Measurements from ENCODE around the gene KIFC1. TPM values are rescaled to one million over a fixed set of nuclear protein-coding genes. Genes with fewer than 3 reads are reported as not detected.
A peak's percentile ranks its signal among the peaks of the same experiment; 100 is the strongest.

The KIFC1 gene
- total RNA-seq, 1 experiment from 2014 or later = 73.8 TPM

DNA sequence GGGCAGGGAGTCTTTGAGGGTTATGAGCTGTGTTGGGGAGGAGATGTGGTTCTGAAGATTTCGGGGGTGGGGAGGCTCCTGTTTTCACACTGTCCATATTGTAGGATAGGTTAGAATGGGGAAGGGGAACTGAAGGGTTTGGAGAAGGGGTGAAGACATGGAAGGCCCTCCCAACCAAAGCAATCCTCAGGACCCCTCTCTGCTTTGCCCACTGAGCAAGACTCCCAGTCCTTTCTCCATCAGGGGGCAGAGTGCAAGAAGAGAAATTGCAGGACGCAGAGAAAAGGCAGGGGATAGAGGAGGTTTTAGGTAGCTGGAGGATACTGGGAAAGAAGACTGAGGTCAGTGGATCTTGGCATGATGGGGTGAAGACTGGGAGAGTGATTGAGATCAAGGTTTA lies 32.2 kb downstream of the KIFC1 start:
- no peak overlapping the region for H3K4ac ChIP-seq (ENCODE audit: low read depth, low read length)
- no peak overlapping the region for H3K4me2 ChIP-seq (ENCODE audit: insufficient read depth, insufficient read length, low read length)
- Mint-ChIP-seq H3K4me1 (peaks cover 72 to 73% of the 10 kb centered on the region in 2 experiments), H3K36me3 (ENCODE audit: insufficient read depth in 1 of 3, low read depth in 3 of 3) (peaks cover 24 to 27% (median 26%) of the 10 kb centered on the region in 3 experiments), H3K4me3 (peak overlapping the region; percentile 81 to 87; a peak in 2 of 5 replicates), H3K27ac (peak overlapping the region in 2 of 3 experiments; percentile 68 to 93; a peak in 4 of 7 replicates), H3K9me3 (no peaks in the 10 kb centered on the region; a peak in 1 of 5 replicates), H3K27me3 (ENCODE audit: low read depth) (no peaks in the 10 kb centered on the region)
- no peak for DNase-seq
- TF ChIP-seq, protein P1, sequence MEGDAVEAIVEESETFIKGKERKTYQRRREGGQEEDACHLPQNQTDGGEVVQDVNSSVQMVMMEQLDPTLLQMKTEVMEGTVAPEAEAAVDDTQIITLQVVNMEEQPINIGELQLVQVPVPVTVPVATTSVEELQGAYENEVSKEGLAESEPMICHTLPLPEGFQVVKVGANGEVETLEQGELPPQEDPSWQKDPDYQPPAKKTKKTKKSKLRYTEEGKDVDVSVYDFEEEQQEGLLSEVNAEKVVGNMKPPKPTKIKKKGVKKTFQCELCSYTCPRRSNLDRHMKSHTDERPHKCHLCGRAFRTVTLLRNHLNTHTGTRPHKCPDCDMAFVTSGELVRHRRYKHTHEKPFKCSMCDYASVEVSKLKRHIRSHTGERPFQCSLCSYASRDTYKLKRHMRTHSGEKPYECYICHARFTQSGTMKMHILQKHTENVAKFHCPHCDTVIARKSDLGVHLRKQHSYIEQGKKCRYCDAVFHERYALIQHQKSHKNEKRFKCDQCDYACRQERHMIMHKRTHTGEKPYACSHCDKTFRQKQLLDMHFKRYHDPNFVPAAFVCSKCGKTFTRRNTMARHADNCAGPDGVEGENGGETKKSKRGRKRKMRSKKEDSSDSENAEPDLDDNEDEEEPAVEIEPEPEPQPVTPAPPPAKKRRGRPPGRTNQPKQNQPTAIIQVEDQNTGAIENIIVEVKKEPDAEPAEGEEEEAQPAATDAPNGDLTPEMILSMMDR (conservative IDR thresholded peaks at IDR 0.05) = no peak
- no peak overlapping the region for H3K56ac ChIP-seq (ENCODE audit: insufficient read length, low read depth, low read length)
- H3K79me2 ChIP-seq (ENCODE audit: insufficient read depth, low read length) = peaks cover 3% of the 10 kb centered on the region; the same call in 1 of the 2 replicates
- peaks cover 13% of the 10 kb centered on the region for H3K23me2 ChIP-seq (ENCODE audit: insufficient read length, low read depth, low read length, poor library complexity, severe bottlenecking)
- H2BK20ac ChIP-seq (ENCODE audit: low read depth, low read length, poor library complexity, severe bottlenecking) = no peak overlapping the region
- peaks cover 3% of the 10 kb centered on the region for H3K79me1 ChIP-seq (ENCODE audit: insufficient read depth, low read depth, low read length, poor library complexity, severe bottlenecking)
- no peak overlapping the region for H2BK15ac ChIP-seq (ENCODE audit: low read depth, low read length)
- no peak overlapping the region for H3K18ac ChIP-seq (ENCODE audit: insufficient read length, low read depth, low read length)
- no peaks in the 10 kb centered on the region for H3K27me3 ChIP-seq (ENCODE audit: insufficient read depth, low read length)
- no peak overlapping the region for H4K5ac ChIP-seq (ENCODE audit: insufficient read length, low read depth, low read length)
- no peak overlapping the region for H2BK120ac ChIP-seq (ENCODE audit: low read depth, low read length, poor library complexity, severe bottlenecking)
- no peak overlapping the region for H2AFZ ChIP-seq (ENCODE audit: low read length)
- no peak overlapping the region for H3K14ac ChIP-seq (ENCODE audit: insufficient read depth, low read length)
- peaks cover 7% of the 10 kb centered on the region for H3K4me1 ChIP-seq (ENCODE audit: insufficient read depth, low read length)
- H2BK12ac ChIP-seq (ENCODE audit: insufficient read length, low read depth, low read length) = no peak overlapping the region
- no peak overlapping the region for H2BK5ac ChIP-seq (ENCODE audit: insufficient read length, low read length)
- no peak overlapping the region for H2AK5ac ChIP-seq (ENCODE audit: insufficient read length, low read length)
- H3K23ac ChIP-seq (ENCODE audit: insufficient read length, low read depth, low read length) = no peak overlapping the region
- no peaks in the 10 kb centered on the region for H4K20me1 ChIP-seq (ENCODE audit: control insufficient read depth, insufficient read depth, insufficient read length)
- H3K27ac ChIP-seq (ENCODE audit: insufficient read length, low read depth, low read length) = no peak overlapping the region
- no peak overlapping the region for H3K9ac ChIP-seq (ENCODE audit: extremely low read depth, insufficient read length, low read length)
- H4K91ac ChIP-seq (ENCODE audit: insufficient read length, low read depth, low read length) = no peak overlapping the region
- WGBS (ENCODE audit: extremely low coverage, insufficient read length, low lambda C conversion rate) = no CpG with 5 or more reads among the region's 2 CpGs
- H4K8ac ChIP-seq (replicated peaks; ENCODE audit: insufficient read length, low read depth, low read length) = no peak overlapping the region
- no peaks in the 10 kb centered on the region for H3K9me3 ChIP-seq (ENCODE audit: control insufficient read depth, low read depth, low read length)
- H3T11ph ChIP-seq (ENCODE audit: low read length) = no peak overlapping the region
